Activated CD8-positive, alpha-beta T cell treated with anti-CD3 and anti-CD28 coated beads, Interleukin-2, amount 10 ng/mL, durations not matched to agents 7 days and 5 days (primary cell): ENCODE results near the gene SCP2. TPM values are rescaled to one million over a fixed set of nuclear protein-coding genes. Genes with fewer than 3 reads are reported as not detected.

Experiments used
- ATAC-seq: fragments of 150-1000 bp; cut with Tn5 transposase; one replicate; pipeline ENCODE4 v1.10.0; 2021; ENCODE audit warnings: moderate library complexity
- CTCF ChIA-PET: fragments of 350-600 bp; sonication (Branson Sonifier 250); formaldehyde crosslinking; loops from one replicate; lab custom pipeline; 2021; ENCODE audit warnings: antibody characterized with exemption; lab: Charles Lee
- POLR2A ChIA-PET: fragments of 350-600 bp; sonication (Branson Sonifier 250); formaldehyde crosslinking; loops from one replicate; lab custom pipeline; 2021; ENCODE audit warnings: antibody characterized with exemption; lab: Charles Lee
- DNase-seq: peaks from one replicate; pipeline ENCODE4 v3.0.0-alpha.2; 2020
- H3K27ac Mint-ChIP-seq: one replicate; pipeline ENCODE4 v1.8.0; 2021; ENCODE audit warnings: mild to moderate bottlenecking, mixed read lengths
- H3K27me3 Mint-ChIP-seq: one replicate; pipeline ENCODE4 v1.8.0; 2021; ENCODE audit warnings: low read depth, mixed read lengths
- H3K36me3 Mint-ChIP-seq: one replicate; pipeline ENCODE4 v1.8.0; 2021; ENCODE audit warnings: low read depth, mixed read lengths
- H3K4me1 Mint-ChIP-seq: one replicate; pipeline ENCODE4 v1.8.0; 2021; ENCODE audit warnings: low read depth, mixed read lengths
- H3K4me3 Mint-ChIP-seq: one replicate; pipeline ENCODE4 v1.8.0; 2021; ENCODE audit warnings: mild to moderate bottlenecking, mixed read lengths
- H3K9me3 Mint-ChIP-seq: one replicate; pipeline ENCODE4 v1.8.0; 2022; ENCODE audit warnings: mixed read lengths; ENCODE audit not compliant: insufficient read depth
- total RNA-seq, 2 experiments: library from RNA; stranded (reverse); gene quantifications; one replicate each; pipeline ENCODE4 v1.2.3, GENCODE V29; 2021

SCP2 gene
- total RNA-seq, 2 experiments from 2014 or later, result 87.2 to 95.9 TPM

GRCh38 chr1:52906135-52906603 is 20.9 kb upstream of the SCP2 start:
- ChIA-PET POLR2A (no interaction called here), CTCF (interaction anchor here (1.8 to 3.3 kb wide), 3 partner anchors 13 to 276 kb away, joined by 6 to 18 read pairs (median 11); partner anchors contain the start of gene ECHDC2)
- no peak overlapping the region for H3K27ac Mint-ChIP-seq
- ATAC-seq (no peak), DNase-seq (no peak)
- H3K27me3 Mint-ChIP-seq, result no peaks in the 10 kb centered on the region
- no peaks in the 10 kb centered on the region for H3K36me3 Mint-ChIP-seq
- H3K9me3 Mint-ChIP-seq, result no peaks in the 10 kb centered on the region
- peaks cover 5% of the 10 kb centered on the region for H3K4me1 Mint-ChIP-seq
- no peak overlapping the region for H3K4me3 Mint-ChIP-seq

DNA sequence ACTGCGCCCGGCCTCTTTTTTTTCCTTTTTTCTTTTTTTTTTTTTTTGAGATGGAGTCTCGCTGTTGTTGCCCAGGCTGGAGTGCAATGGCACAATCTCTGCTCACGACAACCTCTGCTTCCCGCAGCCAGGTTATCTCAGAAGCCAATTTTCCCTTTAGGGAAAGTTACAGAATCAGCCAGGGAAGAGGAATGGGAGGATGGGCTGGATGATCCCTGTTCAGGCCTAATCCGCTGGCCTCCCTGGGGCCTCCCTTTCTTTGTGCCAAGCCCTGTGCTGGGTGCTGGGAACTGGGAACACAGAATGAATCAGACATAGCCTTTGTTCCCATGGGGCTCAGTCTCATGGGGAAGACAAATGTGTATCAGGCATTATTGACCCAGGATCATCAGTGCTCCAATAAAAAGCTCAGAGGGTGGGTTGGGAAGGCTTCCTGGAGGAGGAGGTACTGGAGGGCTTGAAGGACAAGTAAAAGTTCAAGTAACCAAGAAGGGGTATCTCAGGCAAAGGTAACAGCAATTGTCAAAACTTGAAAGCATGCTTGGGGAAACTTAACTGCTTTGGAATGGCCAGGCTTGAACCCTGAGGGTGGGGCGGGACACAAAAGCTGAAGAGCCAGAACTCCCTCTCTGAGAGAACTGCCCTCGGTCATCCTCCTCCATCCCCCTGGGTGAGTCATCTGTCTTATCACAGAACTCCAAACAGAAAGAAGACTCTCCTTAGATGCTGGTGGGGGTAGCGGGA is 19.8 kb upstream of the SCP2 start:
- DNase-seq (no peak), ATAC-seq (no peak)
- H3K36me3 Mint-ChIP-seq, result no peaks in the 10 kb centered on the region
- ChIA-PET POLR2A (no interaction called here), CTCF (interaction anchor here (1.8 kb wide), 1 partner anchor 15 kb away, joined by 6 read pairs; the partner anchor contains the start of gene ECHDC2)
- no peak overlapping the region for H3K4me3 Mint-ChIP-seq
- no peaks in the 10 kb centered on the region for H3K9me3 Mint-ChIP-seq
- peaks cover 5% of the 10 kb centered on the region for H3K4me1 Mint-ChIP-seq
- H3K27me3 Mint-ChIP-seq, result no peaks in the 10 kb centered on the region
- H3K27ac Mint-ChIP-seq, result no peak overlapping the region

GRCh38 chr1:52907812-52908153 is 19.3 kb upstream of the SCP2 start:
- H3K4me1 Mint-ChIP-seq, result peaks cover 5% of the 10 kb centered on the region
- no peaks in the 10 kb centered on the region for H3K27me3 Mint-ChIP-seq
- H3K36me3 Mint-ChIP-seq, result no peaks in the 10 kb centered on the region
- no peaks in the 10 kb centered on the region for H3K9me3 Mint-ChIP-seq
- ATAC-seq (no peak), DNase-seq (no peak)
- POLR2A ChIA-PET, result no interaction called here
- no peak overlapping the region for H3K4me3 Mint-ChIP-seq
- CTCF ChIA-PET, result no interaction called here
- no peak overlapping the region for H3K27ac Mint-ChIP-seq

- CTCF ChIA-PET, result no interaction called here
- POLR2A ChIA-PET, result no interaction called here
- H3K9me3 Mint-ChIP-seq, result no peaks in the 10 kb centered on the region
- no peak overlapping the region for H3K4me3 Mint-ChIP-seq
- no peaks in the 10 kb centered on the region for H3K4me1 Mint-ChIP-seq
- no peak overlapping the region for H3K27ac Mint-ChIP-seq
- DNase-seq, result no peak
- no peaks in the 10 kb centered on the region for H3K27me3 Mint-ChIP-seq
- ATAC-seq, result no peak
- H3K36me3 Mint-ChIP-seq, result no peaks in the 10 kb centered on the region
Observed at GRCh38 chr1:52911541-52911940, 15.5 kb upstream of the SCP2 start.

DNA sequence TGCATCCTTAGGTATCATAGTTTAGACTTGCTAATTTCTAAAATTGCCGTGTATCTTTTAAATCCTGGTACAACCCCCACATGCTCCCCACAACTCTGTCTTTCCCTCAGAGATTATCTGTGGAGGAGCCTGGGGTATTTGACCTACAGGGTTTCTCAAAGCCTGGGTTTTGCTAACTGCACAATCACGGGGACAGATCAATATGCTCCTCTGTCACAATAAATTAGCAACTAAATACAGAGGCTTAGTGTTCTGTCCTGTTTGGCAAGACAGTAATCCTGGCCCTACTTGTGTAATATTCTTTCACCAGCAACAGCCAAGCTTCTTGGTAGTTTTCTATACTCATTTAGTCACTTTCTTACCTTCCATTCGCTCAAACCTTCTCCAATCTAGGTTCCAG is 14.1 kb upstream of the SCP2 start:
- ChIA-PET POLR2A (no interaction called here), CTCF (no interaction called here)
- ATAC-seq, result no peak
- no peaks in the 10 kb centered on the region for H3K36me3 Mint-ChIP-seq
- no peaks in the 10 kb centered on the region for H3K4me1 Mint-ChIP-seq
- DNase-seq, result no peak
- H3K9me3 Mint-ChIP-seq, result no peaks in the 10 kb centered on the region
- H3K27ac Mint-ChIP-seq, result no peak overlapping the region
- no peak overlapping the region for H3K4me3 Mint-ChIP-seq
- no peaks in the 10 kb centered on the region for H3K27me3 Mint-ChIP-seq

GRCh38 chr1:52913537-52913936 is 13.5 kb upstream of the SCP2 start:
- DNase-seq, result no peak
- ChIA-PET POLR2A (no interaction called here), CTCF (no interaction called here)
- H3K4me1 Mint-ChIP-seq, result no peaks in the 10 kb centered on the region
- H3K27me3 Mint-ChIP-seq, result no peaks in the 10 kb centered on the region
- ATAC-seq, result no peak
- H3K4me3 Mint-ChIP-seq, result no peak overlapping the region
- H3K27ac Mint-ChIP-seq, result no peak overlapping the region
- no peaks in the 10 kb centered on the region for H3K36me3 Mint-ChIP-seq
- H3K9me3 Mint-ChIP-seq, result no peaks in the 10 kb centered on the region

- ChIA-PET POLR2A (no interaction called here), CTCF (no interaction called here)
- H3K36me3 Mint-ChIP-seq, result no peaks in the 10 kb centered on the region
- ATAC-seq, result no peak
- H3K27me3 Mint-ChIP-seq, result no peaks in the 10 kb centered on the region
- peaks cover 6% of the 10 kb centered on the region for H3K4me1 Mint-ChIP-seq
- no peaks in the 10 kb centered on the region for H3K9me3 Mint-ChIP-seq
- H3K4me3 Mint-ChIP-seq, result no peak overlapping the region
- no peak for DNase-seq
- H3K27ac Mint-ChIP-seq, result no peak overlapping the region
Observed at GRCh38 chr1:52914463-52914862, 12.6 kb upstream of the SCP2 start.

GRCh38 chr1:52915211-52915854 is 11.7 kb upstream of the SCP2 start:
- Mint-ChIP-seq H3K27me3 (no peaks in the 10 kb centered on the region), H3K36me3 (no peaks in the 10 kb centered on the region), H3K9me3 (no peaks in the 10 kb centered on the region), H3K4me1 (peaks cover 15% of the 10 kb centered on the region), H3K27ac (no peak overlapping the region), H3K4me3 (no peak overlapping the region)
- DNase-seq (no peak), ATAC-seq (no peak)
- POLR2A ChIA-PET, result no interaction called here
- CTCF ChIA-PET, result interaction anchor here (0.9 kb wide), 1 partner anchor 10 kb away, joined by 3 read pairs; no protein-coding TSS in a partner anchor

DNA sequence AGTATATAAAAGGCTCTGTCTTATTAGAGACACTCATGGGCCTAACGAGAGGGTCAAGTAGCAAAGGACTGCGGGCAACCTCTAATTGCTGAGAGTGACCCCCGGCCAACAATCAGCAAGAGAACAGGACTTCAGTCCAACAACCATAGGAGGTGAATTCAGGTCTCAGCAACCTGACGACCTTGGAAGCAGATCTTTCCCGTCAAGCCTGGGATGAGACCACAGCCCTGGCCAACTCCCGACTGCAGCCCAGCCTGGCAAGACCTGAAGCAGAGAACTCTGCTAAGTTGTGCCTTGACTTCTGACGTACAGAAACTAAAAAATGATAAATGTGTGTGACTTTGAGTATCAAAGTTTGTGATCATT is 11.2 kb upstream of the SCP2 start:
- no peak for DNase-seq
- Mint-ChIP-seq H3K36me3 (no peaks in the 10 kb centered on the region), H3K4me1 (peaks cover 20% of the 10 kb centered on the region), H3K27ac (no peak overlapping the region), H3K27me3 (no peaks in the 10 kb centered on the region), H3K9me3 (no peaks in the 10 kb centered on the region), H3K4me3 (no peak overlapping the region)
- CTCF ChIA-PET, result interaction anchor here (0.9 to 2.4 kb wide), 2 partner anchors 11 kb away, joined by 3 to 11 read pairs; no protein-coding TSS in a partner anchor
- POLR2A ChIA-PET, result no interaction called here
- no peak for ATAC-seq

DNA sequence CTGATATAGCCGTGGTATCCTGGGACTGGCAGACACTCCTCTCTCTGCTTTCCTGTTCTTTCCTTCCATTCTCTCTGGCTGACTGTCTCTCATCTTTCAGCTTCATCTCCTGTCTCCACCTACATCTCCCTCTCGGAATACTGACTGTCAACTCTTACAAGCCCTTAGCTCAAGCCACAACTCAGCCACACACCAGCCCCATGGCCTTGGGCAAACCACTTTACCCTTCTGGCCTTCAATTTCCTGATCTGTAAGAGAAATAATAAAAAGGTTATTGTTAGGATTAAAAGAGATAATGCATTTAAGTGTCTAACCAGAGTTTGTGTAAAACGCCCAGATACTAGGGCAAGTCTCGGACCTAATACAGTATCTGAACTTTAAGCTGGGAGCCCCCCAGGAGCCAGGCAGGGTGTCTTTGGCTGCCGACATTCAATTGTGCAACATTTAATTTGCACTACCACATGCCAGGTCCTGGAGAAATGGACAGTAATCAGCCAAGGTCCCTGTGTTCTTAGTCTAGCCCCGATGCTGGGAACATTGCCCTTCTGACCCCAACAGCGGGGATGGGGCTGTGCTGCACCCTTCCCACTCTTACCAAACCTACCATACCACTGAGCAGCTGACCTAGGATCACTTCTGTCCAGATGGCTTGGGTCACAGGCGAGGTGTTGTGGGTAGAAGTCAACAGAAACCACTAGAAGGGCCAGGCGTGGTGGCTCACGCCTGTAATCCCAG is 10.7 kb upstream of the SCP2 start:
- Mint-ChIP-seq H3K4me1 (peaks cover 21% of the 10 kb centered on the region), H3K4me3 (no peak overlapping the region), H3K27me3 (no peaks in the 10 kb centered on the region), H3K9me3 (no peaks in the 10 kb centered on the region), H3K36me3 (no peaks in the 10 kb centered on the region), H3K27ac (no peak overlapping the region)
- DNase-seq (no peak), ATAC-seq (no peak)
- ChIA-PET POLR2A (interaction anchor here (1.0 kb wide), 1 partner anchor 269 kb away, joined by 4 read pairs; no protein-coding TSS in a partner anchor), CTCF (interaction anchor here (2.4 kb wide), 1 partner anchor 12 kb away, joined by 11 read pairs; no protein-coding TSS in a partner anchor)

DNA sequence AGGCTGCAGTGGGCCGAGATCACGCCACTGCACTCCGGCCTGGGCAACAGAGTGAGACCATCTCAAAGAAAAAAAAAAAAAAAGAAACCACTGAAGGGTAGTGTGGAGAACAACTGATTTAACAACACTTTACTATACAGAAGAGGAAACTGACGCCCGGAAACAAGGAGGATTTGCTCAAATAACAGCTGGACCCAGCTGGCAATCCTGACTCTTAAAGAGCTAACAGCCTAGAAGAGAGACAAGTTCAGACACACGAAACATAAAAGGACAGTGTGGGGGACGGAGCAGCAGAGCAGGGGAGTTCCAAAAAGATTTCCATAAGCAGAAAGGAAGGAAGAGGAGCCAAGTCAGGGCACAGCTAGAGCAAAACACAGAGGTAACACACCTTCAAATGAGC is 9.9 kb upstream of the SCP2 start:
- ChIA-PET POLR2A (interaction anchor here (1.0 kb wide), 1 partner anchor 269 kb away, joined by 4 read pairs; no protein-coding TSS in a partner anchor), CTCF (interaction anchor here (0.8 to 2.4 kb wide), 2 partner anchors 12 to 269 kb away, joined by 3 to 11 read pairs; no protein-coding TSS in a partner anchor)
- H3K27ac Mint-ChIP-seq, result no peak overlapping the region

More for the DNA sequence above, 9.9 kb upstream of the SCP2 start:
- Mint-ChIP-seq H3K4me1 (peaks cover 25% of the 10 kb centered on the region), H3K9me3 (no peaks in the 10 kb centered on the region), H3K36me3 (no peaks in the 10 kb centered on the region), H3K27me3 (no peaks in the 10 kb centered on the region), H3K4me3 (no peak overlapping the region)
- DNase-seq (no peak), ATAC-seq (no peak)
